B cell (primary cell): ENCODE data around the gene NPBWR2. TPM values are rescaled to one million over a fixed set of nuclear protein-coding genes. Genes with fewer than 3 reads are reported as not detected.

Experiments used
- ATAC-seq: fragments of 200-7000 bp; cut with Tn5 transposase; one replicate; pipeline ENCODE4 v1.10.0; 2021; ENCODE audit warnings: low read depth, mild to moderate bottlenecking, moderate number of reproducible peaks, moderate library complexity
- CTCF ChIA-PET: fragments of 350-600 bp; sonication (Branson Sonifier 250); formaldehyde crosslinking; loops from one replicate; lab custom pipeline; 2021; ENCODE audit warnings: antibody characterized with exemption, inconsistent platforms; lab: Charles Lee
- POLR2A ChIA-PET: fragments of 350-600 bp; sonication (Branson Sonifier 250); formaldehyde crosslinking; loops from one replicate; lab custom pipeline; 2021; ENCODE audit warnings: antibody characterized with exemption; lab: Charles Lee
- DNase-seq: peaks from one replicate; pipeline ENCODE4 v3.0.0; 2013
- H2AFZ ChIP-seq: 2 replicates; pipeline ENCODE4 v1.6.1; 2012; ENCODE audit warnings: mild to moderate bottlenecking, low read depth, low read length; ENCODE audit not compliant: insufficient read depth, poor library complexity, severe bottlenecking
- H3K27ac ChIP-seq, 2 donors: 1 replicate in 1 of 2; 2 replicates in 1 of 2; pipeline ENCODE4 v1.5.1; 2012 to 2013; ENCODE audit warnings: low read length in 2 of 2, mild to moderate bottlenecking in 2 of 2, moderate library complexity in 1 of 2
- H3K27me3 ChIP-seq, 4 experiments: fragments of 200-600 bp in 1 of 4; sonication (generic) in 1 of 4; replicated peaks in 1 of 4; 1 replicate in 2 of 4; 2 replicates in 2 of 4; pipeline versions ENCODE4 v1.6.1 to v1.7.0; 2013 to 2016; ENCODE audit warnings: low read length in 3 of 4, mild to moderate bottlenecking in 2 of 4, mixed read lengths in 1 of 4, moderate library complexity in 1 of 4; ENCODE audit not compliant: insufficient read depth in 4 of 4, control insufficient read depth in 3 of 4; ENCODE audit errors: control extremely low read depth in 1 of 4
- H3K36me3 ChIP-seq, 2 experiments: replicated peaks in 1 of 2; 1 replicate in 1 of 2; 2 replicates in 1 of 2; pipeline versions ENCODE4 v1.6.1 to v1.7.1; 2013; ENCODE audit warnings: low read length in 1 of 2; ENCODE audit not compliant: insufficient read depth in 2 of 2, control insufficient read depth in 1 of 2; ENCODE audit errors: control extremely low read depth in 1 of 2, extremely low read depth in 1 of 2
- H3K4me1 ChIP-seq, 2 donors: fragments of 200-600 bp in 1 of 2; sonication (generic) in 1 of 2; 1 replicate in 1 of 2; 2 replicates in 1 of 2; pipeline versions ENCODE4 v1.5.1 to v1.6.1; 2013 to 2017; ENCODE audit warnings: low read length in 2 of 2; ENCODE audit not compliant: control insufficient read depth in 2 of 2, insufficient read depth in 2 of 2
- H3K4me2 ChIP-seq: replicated peaks from 2 replicates; pipeline ENCODE3; 2012; ENCODE audit warnings: mild to moderate bottlenecking, low read depth, low read length; ENCODE audit not compliant: poor library complexity, severe bottlenecking
- H3K4me3 ChIP-seq, 5 experiments: fragments of 200-600 bp in 1 of 5; sonication (generic) in 1 of 5; 1 replicate in 3 of 5; 2 replicates in 2 of 5; pipeline versions ENCODE4 v1.5.1 to v1.7.0; 2011 to 2016; ENCODE audit warnings: low read length in 4 of 5, mild to moderate bottlenecking in 4 of 5, low read depth in 2 of 5, control low read depth in 1 of 5, moderate library complexity in 1 of 5; ENCODE audit not compliant: insufficient read depth in 1 of 5; ENCODE audit errors: control extremely low read depth in 1 of 5, extremely low read depth in 1 of 5
- H3K79me2 ChIP-seq: fragments of 200-600 bp; sonication (generic); one replicate; pipeline ENCODE4 v1.6.0; 2016; ENCODE audit warnings: low read length; ENCODE audit not compliant: control insufficient read depth, insufficient read depth
- H3K9ac ChIP-seq: fragments of 200-600 bp; sonication (generic); 2 replicates; pipeline ENCODE4 v1.6.1; 2017; ENCODE audit warnings: mild to moderate bottlenecking, low read length, moderate library complexity
- H3K9me3 ChIP-seq, 3 donors: one replicate each; pipeline versions ENCODE4 v1.6.1 to v1.7.1; 2013; ENCODE audit warnings: low read length in 2 of 3; ENCODE audit not compliant: control insufficient read depth in 2 of 3, insufficient read depth in 1 of 3; ENCODE audit errors: control extremely low read depth in 1 of 3
- H4K20me1 ChIP-seq: 2 replicates; pipeline ENCODE4 v1.6.0; 2012; ENCODE audit warnings: mild to moderate bottlenecking, low read length; ENCODE audit not compliant: insufficient read depth, control insufficient read depth, poor library complexity, severe bottlenecking
- H3K27ac Mint-ChIP-seq: one replicate; pipeline ENCODE4 v1.8.0; 2021; ENCODE audit warnings: mixed read lengths
- H3K27me3 Mint-ChIP-seq: one replicate; pipeline ENCODE4 v1.8.0; 2021; ENCODE audit warnings: mixed read lengths
- H3K4me1 Mint-ChIP-seq: one replicate; pipeline ENCODE4 v1.8.0; 2021; ENCODE audit warnings: mixed read lengths
- H3K4me3 Mint-ChIP-seq: one replicate; pipeline ENCODE4 v1.8.0; 2021; ENCODE audit warnings: mixed read lengths
- H3K9me3 Mint-ChIP-seq: one replicate; pipeline ENCODE4 v1.8.0; 2022; ENCODE audit warnings: mixed read lengths; ENCODE audit not compliant: insufficient read depth
- EZH2 ChIP-seq: IDR thresholded peaks from 2 replicates; pipeline ENCODE4 v1.6.1; 2012; ENCODE audit warnings: borderline replicate concordance, low read depth, mild to moderate bottlenecking, moderate library complexity, low read length; ENCODE audit not compliant: insufficient read depth, poor library complexity, severe bottlenecking
- WGBS: methylation state at CpG from one replicate; pipeline ENCODE4 v1.1.5; 2013; ENCODE audit warnings: missing lambda C conversion rate; ENCODE audit not compliant: insufficient coverage; 5-methylcytosine and 5-hydroxymethylcytosine counted together
- intact Hi-C: fragments of 100-400 bp; cut with micrococcal nuclease; formaldehyde crosslinking; loops from one replicate; pipeline ENCODE4 v1.10.0; 2022
- polyA plus RNA-seq: library from polyadenylated mRNA; depleted of rRNA; stranded (reverse); fragments of >200 nt; gene quantifications from 2 replicates; pipeline ENCODE4 v1.2.3, GENCODE V29; 2012
- total RNA-seq, 2 donors: library from RNA; stranded (reverse); fragments of 120-200 nt in 1 of 2; gene quantifications; 1 replicate in 1 of 2; 2 replicates in 1 of 2; pipeline versions ENCODE4 v1.2.3 to v1.2.4, GENCODE V29; 2013 to 2022
- TF ChIP-seq, protein P1 (sequence below): fragments of 200-600 bp; IDR thresholded peaks from one replicate; pipeline ENCODE4 v1.8.0; 2022; ENCODE audit warnings: antibody characterized with exemption, mild to moderate bottlenecking

Gene NPBWR2
- total and polyA plus RNA-seq, 2 donors (not counting 1 experiment from before 2014, with no cell fraction given), result 0.21 TPM; not detected in 1

DNA sequence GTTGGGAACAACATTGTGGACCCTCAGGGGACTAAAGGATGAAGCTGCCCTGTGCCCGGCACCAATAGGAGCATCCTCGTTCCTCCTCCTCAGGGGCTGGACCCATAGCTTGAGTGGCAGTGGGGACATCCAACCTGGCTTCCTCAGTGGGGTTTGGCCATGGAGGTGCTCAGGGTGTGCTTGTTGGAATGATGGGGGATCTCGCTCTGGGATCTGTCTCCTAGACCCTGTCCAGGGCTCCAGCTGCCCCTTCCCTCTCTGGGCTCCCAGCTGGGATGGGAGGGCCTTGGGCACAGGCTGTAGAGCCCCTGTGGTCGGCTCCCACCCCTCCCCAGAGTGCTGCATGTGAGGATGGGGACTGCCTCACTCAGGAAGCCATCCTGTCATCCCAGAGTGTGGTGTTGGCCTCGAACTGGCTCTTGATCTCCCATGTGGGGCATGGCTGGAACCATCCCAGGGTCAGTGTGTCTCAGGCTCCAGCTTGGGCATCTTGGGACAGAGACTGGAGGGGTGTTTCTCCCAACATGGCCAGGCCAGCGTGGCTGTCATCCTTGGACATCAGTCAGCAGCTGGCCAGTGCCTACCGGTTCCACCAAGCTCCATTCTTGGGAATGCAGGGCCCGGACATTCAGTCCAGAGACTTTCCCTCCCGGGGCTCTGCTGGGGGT is 47.4 kb upstream of the NPBWR2 start:
- ATAC-seq (no peak), DNase-seq (no peak)
- no peak overlapping the region for H2AFZ ChIP-seq
- peaks cover 0 to 11% (median 0%) of the 10 kb centered on the region in 3 donors for H3K9me3 ChIP-seq
- no peak overlapping the region for H3K4me3 Mint-ChIP-seq
- H3K27me3 ChIP-seq, result peaks cover 0 to 6% (median under 1%) of the 10 kb centered on the region in 4 experiments
- ChIA-PET POLR2A (no interaction called here), CTCF (no interaction called here)
- TF ChIP-seq, protein P1, sequence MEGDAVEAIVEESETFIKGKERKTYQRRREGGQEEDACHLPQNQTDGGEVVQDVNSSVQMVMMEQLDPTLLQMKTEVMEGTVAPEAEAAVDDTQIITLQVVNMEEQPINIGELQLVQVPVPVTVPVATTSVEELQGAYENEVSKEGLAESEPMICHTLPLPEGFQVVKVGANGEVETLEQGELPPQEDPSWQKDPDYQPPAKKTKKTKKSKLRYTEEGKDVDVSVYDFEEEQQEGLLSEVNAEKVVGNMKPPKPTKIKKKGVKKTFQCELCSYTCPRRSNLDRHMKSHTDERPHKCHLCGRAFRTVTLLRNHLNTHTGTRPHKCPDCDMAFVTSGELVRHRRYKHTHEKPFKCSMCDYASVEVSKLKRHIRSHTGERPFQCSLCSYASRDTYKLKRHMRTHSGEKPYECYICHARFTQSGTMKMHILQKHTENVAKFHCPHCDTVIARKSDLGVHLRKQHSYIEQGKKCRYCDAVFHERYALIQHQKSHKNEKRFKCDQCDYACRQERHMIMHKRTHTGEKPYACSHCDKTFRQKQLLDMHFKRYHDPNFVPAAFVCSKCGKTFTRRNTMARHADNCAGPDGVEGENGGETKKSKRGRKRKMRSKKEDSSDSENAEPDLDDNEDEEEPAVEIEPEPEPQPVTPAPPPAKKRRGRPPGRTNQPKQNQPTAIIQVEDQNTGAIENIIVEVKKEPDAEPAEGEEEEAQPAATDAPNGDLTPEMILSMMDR, result no peak
- no peak for TF ChIP-seq EZH2
- WGBS, result 87% methylated on average over 7 of the region's 9 CpGs
- no peaks in the 10 kb centered on the region for H3K79me2 ChIP-seq
- H3K4me1 Mint-ChIP-seq, result no peaks in the 10 kb centered on the region
- no peaks in the 10 kb centered on the region for H3K9me3 Mint-ChIP-seq
- H3K9ac ChIP-seq, result no peak overlapping the region
- no peak overlapping the region for H3K27ac Mint-ChIP-seq
- H3K4me1 ChIP-seq, result no peaks in the 10 kb centered on the region
- H3K36me3 ChIP-seq, result no peaks in the 10 kb centered on the region
- intact Hi-C loops, result no loop called here
- no peak overlapping the region for H3K4me3 ChIP-seq
- H4K20me1 ChIP-seq, result no peaks in the 10 kb centered on the region
- H3K27me3 Mint-ChIP-seq, result peaks cover 13% of the 10 kb centered on the region
- no peak overlapping the region for H3K27ac ChIP-seq
- H3K4me2 ChIP-seq, result no peak overlapping the region

DNA sequence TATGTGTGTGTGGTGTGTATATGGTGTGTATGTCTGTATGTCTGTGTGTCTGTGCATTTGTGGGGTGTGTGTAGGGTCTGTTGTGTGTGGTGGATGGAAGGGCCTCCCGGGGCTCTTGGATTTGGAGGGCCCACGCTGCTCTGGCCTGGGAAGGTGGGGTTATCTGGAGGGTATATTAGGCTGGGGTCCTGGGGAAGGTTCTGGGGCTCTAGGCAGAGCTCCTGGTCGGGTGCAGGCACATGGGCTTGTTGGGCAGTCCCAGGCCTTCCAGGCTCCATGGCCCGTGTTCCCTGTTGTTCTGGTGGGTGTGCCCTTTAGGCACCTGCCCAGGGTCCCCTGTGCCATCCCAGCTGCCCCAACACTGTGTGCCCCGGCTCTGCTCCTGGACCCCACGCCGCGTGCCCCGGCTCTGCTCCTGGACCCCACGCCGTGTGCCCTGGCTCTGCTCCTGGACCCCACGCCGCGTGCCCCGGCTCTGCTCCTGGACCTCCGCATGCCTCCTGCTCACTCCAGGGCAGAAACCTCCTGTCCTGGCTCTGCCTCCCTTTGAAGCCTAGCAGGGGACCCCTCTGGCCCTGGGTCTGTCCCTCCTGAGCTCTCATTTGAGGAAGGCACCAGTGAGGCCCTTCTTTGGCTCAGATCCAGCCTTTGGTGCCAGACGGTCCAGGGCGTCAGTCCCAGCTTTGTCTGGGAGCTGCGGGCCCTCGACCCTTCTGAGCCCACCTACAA is 46.7 kb upstream of the NPBWR2 start:
- Histone ChIP-seq H3K4me2 (no peak overlapping the region), H3K4me1 (no peaks in the 10 kb centered on the region), H3K79me2 (no peaks in the 10 kb centered on the region), H3K9ac (no peak overlapping the region), H4K20me1 (no peaks in the 10 kb centered on the region), H3K27me3 (peaks cover 0 to 3% (median 0%) of the 10 kb centered on the region in 4 experiments), H2AFZ (no peak overlapping the region), H3K9me3 (peaks cover 0 to 18% (median 0%) of the 10 kb centered on the region in 3 donors), H3K4me3 (no peak overlapping the region), H3K27ac (no peak overlapping the region), H3K36me3 (no peaks in the 10 kb centered on the region)
- no peak for ATAC-seq
- DNase-seq, result no peak
- Mint-ChIP-seq H3K4me1 (no peaks in the 10 kb centered on the region), H3K4me3 (no peak overlapping the region), H3K27ac (no peak overlapping the region), H3K27me3 (peaks cover 8% of the 10 kb centered on the region), H3K9me3 (no peaks in the 10 kb centered on the region)
- intact Hi-C loops, result no loop called here
- CTCF ChIA-PET, result no interaction called here
- WGBS, result 91% methylated on average over 20 of the region's 20 CpGs
- TF ChIP-seq, protein P1, result no peak
- TF ChIP-seq EZH2, result no peak
- POLR2A ChIA-PET, result no interaction called here
